Skeletal muscle cell (primary cell): ENCODE measurements around the gene HOXB7.
A peak's percentile ranks its signal among the peaks of the same experiment; 100 is the strongest.

Experiments used
- DNase-seq: peaks from one replicate; pipeline ENCODE4 v3.0.0-alpha.2; 2010; ENCODE audit warnings: low read depth
- H3K4me3 ChIP-seq: 2 replicates; pipeline ENCODE4 v1.5.1; 2011; ENCODE audit warnings: low read depth, mild to moderate bottlenecking, control low read depth, low read length, moderate library complexity

HOXB7 gene

DNA sequence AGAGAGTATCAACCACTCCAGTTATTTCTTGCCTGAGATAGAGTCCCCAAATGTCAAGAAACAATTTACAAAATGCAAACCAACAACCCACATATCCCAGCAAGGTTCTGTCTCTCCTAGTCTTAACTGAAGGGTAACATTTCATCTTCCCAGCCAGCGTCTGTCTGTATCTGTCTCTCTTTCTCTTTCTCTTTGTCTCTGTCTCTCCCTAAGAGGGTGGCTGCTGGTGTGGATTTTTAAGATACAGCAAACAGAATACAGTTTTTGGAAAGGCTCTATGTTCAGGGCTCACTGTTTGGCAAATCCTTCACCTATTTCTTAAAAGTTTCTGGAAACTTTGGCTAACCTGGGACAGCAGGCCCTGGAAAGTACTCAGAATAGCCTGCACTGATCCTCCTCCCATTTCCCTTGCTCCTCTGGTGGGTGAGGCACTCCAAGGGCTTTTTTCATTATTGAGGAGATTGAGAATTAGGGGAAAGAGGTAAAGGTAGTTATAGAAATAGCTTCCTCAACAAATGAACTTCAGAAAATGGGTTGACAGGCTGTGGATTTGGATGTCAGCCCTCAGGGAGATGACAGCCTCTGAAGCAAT lies 38.9 kb downstream of the HOXB7 start:
- no peak for DNase-seq
- H3K4me3 ChIP-seq = no peak overlapping the region

DNA sequence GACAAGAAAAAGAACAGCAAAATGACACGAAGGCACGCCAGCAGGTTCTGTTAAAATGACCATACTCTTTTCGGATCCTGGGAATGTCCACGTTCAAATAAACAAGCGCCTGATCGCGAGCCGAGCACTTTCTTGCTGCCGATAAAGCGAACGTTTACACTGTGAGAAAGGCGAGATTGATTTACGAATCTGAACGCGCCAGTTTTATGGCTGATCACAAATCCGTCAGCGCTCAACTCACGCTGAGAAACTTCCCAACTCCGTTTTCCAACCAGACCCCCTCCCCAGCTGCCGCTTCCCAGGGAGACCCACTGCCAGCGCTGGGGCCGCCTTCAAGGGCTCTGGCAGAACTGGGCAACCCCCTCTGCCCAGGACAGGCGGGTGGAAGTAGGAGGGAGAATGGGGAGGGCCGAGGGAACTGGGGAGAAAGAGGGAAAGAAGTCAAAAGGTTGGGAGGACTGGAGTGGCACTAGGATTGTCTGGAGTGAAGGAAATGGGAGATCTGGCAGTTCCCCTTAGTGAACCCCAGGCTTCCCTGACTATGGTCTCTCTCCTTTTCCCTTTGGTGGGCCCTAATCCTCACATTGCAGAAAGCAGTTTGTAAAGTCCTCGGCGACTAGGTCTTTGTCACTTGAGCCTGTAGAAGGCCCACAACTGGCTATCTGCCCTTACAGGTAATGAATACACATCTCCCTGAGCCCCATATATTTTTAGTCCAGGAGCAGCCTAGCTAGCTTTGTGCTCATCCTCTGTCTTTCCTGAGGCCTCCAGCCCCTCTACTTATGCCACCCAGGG lies 39.6 kb downstream of the HOXB7 start:
- H3K4me3 ChIP-seq = no peak overlapping the region
- no peak for DNase-seq

DNA sequence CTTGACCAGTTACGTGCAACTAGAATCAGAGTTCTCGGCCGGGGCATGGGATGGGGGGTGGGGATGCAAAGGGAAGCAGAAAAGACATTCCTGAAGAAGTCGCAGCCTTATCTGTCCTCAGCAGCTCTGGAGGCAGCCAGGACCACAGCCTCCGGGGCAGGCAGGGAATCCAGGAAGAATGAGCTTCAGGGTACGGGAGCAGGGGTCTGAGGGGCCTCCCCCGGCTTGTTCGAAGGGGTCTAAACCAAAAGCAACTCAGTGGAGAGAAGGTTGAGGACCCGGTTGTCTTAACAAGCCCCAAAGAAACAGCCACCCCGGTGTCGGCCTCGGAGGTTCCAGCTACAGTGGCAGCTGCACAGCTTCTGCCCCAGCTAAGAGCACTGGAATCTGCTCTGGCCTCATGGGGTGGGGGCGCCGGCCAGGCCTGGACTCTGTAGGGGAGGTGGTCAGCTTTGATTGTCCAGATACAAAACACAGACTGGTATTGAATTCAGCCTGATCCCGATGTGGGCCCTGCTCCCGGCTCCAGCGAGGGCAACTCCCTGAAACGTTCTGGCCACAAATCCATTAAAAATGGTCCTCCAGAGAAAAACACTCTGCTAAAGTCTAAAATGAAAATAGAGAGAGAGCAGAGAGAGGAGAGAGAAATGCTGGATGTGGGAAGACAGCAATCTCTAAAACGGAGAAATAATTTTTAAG lies 40.3 kb downstream of the HOXB7 start:
- DNase-seq = no peak
- H3K4me3 ChIP-seq = no peak overlapping the region

DNA sequence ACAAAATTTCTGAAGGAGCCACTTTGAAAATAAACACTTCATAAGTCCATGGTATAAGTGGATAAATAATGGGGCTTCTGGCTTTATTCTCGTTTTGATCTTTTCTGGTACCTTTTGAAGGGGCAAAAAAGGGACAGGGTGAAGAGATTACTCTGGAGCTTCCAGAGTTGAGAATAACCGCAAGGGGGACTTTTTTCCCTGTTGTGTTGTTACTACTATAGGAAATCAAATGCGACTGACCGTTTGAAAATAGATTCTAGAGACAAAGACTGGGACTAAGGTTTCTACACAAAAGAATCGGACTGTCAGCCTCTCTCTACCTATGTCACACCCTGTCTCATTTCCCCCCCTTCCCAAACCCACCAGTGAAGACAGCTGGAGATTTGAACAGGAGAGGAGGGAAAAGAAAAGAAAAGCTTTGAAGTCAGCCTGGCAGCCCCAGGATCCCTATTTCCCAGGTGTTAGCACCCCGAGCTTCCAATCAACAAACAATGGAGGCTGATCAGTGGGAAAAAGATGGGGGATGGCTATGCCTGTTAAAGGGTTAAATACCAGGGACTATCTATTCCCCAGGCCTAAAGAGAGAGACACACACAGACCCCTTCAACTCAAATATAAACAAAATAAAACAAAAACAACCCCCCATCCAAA lies 41.0 kb downstream of the HOXB7 start:
- no peak overlapping the region for H3K4me3 ChIP-seq

DNA sequence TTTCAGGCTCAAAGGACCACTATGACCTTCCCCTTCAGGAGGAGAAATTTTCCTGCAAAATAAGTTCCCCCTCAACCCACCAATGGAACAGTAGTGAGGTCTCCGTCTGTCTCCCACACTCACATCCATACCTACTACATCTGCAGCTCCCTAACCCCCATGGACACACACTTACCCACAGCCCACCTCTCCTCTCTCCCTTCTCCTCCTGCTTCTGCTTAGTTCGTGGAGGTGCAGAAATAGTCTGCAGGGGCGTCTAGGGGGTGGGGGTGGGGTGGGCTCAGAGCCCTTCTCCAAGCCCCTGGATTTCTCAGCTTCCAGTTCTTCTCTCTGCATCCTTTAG lies 41.6 kb downstream of the HOXB7 start:
- DNase-seq = no peak
- H3K4me3 ChIP-seq = no peak overlapping the region

More for the DNA sequence above, 41.0 kb downstream of the HOXB7 start:
- DNase-seq = no peak

DNA sequence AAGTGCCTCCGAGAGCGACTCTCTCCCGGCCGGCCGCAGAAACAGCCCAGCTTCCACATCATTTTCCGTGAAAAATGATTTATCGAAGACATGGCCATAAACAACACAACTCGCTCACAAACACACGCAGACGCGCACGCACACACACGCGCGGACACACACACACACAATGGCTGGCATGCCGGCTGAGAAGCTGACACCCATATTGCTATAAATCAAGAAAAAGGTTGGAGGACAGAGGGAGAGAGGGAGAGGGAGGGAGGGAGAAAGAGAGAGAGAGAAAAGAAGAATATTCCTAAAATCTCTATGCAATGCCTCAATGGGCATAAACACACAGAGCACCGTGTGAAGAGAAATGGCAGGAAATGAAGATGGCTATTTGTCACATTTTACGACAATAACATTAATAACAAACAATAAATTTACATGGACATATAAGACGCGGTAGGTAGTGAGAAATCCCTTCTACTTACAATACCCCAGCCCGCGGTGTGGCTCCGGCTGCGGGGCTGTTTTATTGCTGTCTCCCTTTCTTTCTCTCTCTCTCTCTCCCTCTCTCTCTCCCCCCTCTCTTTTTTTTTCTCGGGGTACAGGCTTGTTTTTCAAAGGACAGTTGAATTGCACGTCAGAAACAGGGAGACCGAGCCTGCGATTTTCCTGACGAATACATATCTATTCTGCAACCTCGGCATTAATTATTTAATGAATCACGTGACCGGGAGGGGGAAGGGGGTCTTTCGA lies 42.1 kb downstream of the HOXB7 start:
- DNase-seq = no peak
- no peak overlapping the region for H3K4me3 ChIP-seq

DNA sequence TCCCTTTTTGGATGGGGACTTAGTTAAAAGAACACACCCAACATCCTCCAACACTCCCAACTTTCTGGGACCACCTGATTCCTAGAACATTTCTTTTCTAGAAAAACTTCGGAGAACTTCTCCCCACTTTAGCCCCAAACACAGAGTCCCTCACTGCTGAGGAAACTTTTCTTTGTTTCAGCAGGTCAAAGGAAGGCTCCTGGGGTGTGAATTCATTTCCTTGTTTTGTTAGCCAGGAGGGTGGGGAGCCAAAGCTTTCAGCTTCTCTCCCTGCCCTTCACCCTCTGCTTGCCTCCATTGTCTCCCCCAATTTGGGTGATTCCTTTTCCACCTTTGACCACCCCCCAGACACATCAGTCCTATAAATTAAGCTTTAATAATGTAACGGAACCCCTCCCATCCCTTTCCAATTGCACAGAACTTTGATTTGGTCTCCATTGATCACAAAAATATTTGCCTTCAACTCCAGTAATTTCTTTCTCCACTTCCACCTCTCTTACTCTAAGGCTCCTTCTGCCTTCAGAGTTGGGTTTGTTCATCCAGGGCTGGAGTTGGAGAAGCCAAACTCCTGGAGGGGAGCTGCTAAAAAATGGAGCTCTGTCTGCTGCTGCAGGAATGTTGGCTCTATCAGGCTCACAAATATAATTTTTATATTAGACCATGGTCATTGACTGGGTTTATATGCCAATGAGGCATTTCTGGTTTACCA lies 43.0 kb downstream of the HOXB7 start:
- no peak overlapping the region for H3K4me3 ChIP-seq
- no peak for DNase-seq

DNA sequence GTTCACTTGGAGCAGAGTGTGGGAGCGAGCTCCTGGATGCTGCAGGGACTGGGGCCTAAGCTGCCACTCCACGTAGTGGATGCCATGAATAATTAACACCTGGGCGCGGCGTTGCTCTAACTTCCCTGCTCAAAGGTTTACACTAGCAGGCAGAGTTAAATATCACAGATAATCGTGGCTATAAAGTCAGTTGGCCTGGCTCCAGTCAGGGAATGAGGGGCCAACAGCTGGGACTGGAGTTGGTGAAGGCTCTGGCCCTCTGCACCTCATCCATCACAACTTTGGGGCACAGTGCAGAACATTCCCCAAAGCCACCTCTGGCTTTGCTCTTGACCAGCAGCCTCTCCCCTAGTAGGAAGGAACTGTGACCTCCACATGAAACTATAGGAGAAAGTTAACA lies 43.6 kb downstream of the HOXB7 start:
- DNase-seq = no peak
- no peak overlapping the region for H3K4me3 ChIP-seq

DNA sequence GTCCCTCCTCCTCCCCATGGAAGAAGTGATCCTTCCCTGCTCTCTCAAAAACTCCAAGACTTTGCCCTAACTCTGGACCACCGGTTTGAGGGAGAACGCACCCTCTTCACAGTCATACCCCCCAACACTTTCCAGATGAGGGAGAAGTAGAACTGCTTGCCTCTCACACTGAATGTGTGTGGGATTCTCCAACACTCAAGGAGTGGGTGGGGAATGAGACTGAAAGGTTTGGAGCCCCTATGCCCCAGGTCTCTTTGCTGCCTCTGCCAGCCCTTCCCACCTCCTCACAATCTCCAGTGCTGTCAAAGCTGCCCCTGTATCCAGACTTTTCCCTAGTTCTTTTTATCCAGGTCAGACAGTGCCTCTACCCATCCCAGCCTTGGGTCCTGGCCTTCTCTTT lies 44.1 kb downstream of the HOXB7 start:
- no peak overlapping the region for H3K4me3 ChIP-seq
- DNase-seq = no peak

DNA sequence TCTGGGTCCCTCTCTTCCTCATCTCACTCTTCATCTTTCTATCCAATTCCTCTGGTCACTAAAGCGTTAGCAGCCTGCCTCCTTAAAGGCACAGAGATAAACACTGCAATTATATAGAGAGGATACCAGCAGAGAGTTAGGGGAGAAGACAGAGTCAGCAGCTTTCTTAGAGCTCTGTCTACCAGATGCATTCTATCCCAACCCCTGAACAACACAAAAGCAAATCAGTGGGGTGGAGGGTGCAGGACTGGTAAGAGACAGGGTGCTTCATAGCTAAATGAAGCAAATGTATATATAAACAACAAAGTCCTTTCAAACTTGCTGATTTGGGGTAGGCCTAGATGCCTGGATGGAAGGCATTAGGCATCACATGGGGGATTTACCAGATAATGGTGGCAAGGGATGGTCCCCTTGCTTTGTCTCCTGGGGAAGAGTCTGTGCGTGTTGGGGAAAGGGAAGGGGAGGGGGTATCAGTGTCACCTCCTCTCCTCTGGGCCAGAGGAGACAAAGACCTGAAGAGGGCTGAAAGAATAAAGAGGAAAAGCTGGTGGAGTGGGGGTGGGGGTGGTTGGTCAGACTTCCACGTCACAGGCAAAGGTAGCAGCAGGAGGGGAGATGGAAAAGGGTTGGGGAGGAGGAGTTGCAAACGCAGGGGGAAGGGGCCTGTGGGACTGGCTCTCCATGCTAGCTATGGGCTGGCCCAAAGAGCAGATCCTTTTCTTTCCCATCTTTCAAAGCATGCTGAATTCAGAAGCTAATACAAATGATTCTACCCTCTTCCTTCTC lies 44.7 kb downstream of the HOXB7 start:
- no peak for DNase-seq

DNA sequence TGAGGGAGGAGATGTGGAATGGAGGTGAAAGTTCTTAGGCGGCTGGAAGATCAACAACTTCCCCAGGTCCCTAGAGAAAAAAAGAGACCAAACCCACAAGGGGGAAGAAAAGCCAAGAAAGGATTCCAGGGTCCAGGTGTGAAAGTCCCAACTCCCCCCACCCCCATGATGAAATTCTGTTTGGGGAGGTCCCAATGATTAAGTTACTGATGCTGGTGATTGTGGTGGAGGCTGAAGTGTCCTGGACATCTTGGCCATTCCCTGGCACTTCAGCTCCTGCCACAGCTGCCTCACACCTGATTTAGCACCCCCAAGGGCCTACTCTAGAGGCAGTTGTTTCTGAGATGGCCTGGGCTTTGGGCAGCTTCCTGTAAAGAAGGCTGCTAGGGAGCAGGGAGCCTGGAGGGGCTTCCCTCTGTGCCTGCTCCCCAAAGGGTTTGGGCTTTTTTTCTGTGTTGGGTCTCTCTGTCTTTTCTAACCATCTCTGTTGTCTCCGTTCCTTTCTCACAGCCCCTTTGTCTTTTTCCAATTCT lies 45.7 kb downstream of the HOXB7 start:
- DNase-seq = no peak
- H3K4me3 ChIP-seq = peak overlapping the region; percentile 40

More for the DNA sequence above, 44.7 kb downstream of the HOXB7 start:
- H3K4me3 ChIP-seq = no peak overlapping the region

DNA sequence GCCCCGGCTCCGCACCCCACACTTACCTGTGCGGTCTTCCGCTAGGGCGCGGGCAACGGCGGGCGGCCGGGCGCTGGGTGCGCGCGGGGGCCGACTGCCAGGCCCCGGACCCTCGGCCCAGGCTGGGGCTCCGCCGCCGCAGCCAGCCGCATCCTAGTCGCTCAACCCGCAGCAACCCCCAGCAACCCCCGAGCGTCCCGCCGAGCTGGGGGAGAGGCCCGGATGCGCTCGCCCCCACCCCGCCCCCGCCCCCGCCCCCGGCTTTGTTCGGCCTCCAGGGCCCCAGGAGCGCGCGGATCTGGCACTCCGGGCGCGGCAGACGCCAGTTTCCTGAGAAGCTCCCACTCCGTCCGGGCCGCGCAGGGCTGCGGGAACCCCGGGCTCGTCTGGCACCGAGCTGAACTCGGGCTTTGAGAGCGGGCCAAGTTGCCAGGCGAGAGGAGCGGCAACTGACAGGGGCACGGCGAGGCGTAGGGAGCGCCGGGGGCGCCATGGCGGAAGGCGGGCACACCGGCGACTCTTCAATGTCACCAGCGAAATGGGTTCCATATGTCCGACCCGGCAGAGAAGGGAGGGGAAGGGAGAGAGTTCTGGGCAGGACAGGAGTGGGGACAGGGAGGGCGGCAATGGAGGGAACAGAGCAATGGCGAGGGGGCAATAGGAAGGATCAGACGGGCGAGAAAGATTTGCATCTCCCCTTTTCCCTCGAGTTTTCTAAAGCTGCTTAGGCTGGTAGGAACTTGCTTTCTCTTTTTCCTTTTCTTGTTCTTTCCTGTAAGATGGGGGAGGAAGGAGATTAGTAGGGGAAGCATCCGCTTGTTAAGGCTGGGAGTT lies 46.4 kb downstream of the HOXB7 start:
- no peak for DNase-seq
- H3K4me3 ChIP-seq = peak overlapping the region; percentile 40

DNA sequence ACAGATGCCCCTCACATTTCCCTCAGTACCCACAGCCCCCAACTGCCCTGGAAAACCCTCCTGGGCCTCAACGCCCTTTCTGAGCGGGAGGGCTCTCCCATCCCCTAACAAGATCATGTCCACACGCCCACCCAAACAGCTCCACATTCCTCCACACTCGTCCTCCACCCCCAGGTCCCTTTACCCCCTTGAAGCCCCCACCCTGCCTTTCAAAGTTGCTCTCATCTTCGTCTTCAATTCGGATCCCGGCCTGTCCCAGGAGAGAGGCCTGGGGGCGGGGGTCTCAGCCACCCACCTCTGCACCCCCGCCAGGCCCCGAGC lies 47.0 kb downstream of the HOXB7 start:
- peak overlapping the region; percentile 30 for H3K4me3 ChIP-seq
- DNase-seq = no peak

DNA sequence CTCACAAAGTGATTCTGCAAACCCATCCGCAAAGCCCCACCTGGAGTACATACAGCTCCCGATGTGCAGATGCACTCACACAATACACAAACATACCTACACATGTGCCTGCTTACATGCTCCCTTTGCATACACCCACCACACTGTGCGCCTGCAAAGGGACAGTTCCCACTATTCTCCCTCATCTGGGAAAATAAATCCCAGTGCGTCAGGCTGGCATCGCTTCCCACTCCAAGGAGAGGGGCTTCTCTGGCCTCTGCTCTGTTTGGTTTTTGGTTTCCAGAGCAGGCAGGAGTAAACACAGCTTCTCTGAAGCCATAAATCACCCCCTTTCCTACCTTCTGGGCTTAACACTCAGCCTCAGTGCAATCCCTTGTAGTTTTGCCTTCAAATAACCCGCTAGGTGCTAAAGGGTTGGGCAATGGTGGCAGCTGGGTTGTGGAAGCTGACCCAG lies 47.4 kb downstream of the HOXB7 start:
- no peak for DNase-seq
- peak overlapping the region; percentile 30 for H3K4me3 ChIP-seq

DNA sequence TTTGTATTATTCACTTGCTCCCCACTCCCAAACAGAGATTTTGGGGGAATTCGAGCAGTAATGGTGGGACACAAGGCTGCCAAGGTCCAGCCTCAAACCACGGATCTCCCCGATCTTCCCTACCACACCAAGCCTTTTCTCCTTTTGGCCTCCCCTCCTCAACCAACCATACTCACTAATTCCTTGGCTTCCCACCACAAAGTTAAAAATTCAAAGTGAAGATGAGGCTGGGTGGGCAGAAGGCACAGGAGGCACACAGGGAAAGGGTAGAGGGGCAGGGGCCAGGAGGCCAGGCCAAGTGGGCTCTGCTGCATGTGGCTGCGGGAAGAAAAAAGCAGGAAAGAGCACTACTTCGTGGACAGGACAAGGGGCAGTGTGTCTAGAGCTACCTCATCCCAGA lies 47.9 kb downstream of the HOXB7 start:
- peak overlapping the region; percentile 30 for H3K4me3 ChIP-seq
- no peak for DNase-seq

DNA sequence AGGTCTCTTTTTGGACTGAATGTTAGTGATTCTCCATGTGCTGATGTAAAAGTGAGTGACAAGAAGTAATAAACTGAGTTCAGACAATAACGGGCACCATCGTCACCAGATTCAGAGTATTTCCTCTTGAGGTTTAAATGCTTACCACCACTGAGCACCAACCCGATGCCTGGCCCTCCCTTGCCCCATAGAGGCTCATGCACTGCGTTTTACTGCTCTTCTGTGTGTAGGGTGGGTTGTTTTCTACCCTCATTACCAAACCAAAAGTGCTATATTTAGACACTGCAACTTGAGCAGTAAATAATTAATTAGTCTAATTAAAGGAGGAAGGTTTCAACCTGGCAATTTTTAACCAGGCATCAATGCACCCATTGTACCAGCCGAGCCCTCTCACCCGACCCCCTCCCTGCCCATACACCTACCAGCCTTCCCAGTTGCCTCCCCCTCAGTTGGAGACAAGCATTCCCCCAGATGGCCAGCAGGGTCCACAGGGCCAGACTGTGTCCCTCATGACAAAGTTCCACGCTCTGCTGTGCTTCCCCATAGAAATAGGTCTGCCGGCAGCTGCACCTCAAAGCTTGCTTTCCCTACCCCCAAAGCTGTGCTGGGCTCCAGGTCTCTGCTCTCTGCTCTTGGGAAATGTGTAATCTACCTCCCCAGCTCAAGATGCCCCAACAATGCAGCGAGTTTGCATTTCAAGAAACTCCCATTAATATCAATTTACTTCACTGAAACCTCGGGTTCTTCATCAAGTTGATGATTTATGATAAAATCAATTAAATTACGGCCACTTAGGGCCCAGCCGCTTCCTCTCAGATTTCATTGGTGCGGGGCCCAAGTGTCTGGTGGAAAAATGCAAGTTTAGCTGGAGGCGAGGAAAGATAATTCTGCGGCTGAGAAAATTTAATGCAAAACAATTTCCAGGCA lies 48.7 kb downstream of the HOXB7 start:
- DNase-seq = no peak
- H3K4me3 ChIP-seq = no peak overlapping the region
